IMR-90 (cell line): ENCODE data around the gene FOSB. TPM values are rescaled to one million over a fixed set of nuclear protein-coding genes. Genes with fewer than 3 reads are reported as not detected.

Experiments
- ATAC-seq: fragments of 200-7000 bp; cut with Tn5 transposase; 2 replicates; pipeline ENCODE4 v1.9.1; 2020; ENCODE audit warnings: low read depth, mild to moderate bottlenecking, moderate library complexity
- BruUV-seq: library from RNA; stranded (reverse); fragments of 400-500 nt; replicated peaks from 2 replicates; lab custom pipeline; 2021; lab: Mats Ljungman, UMichigan
- CTCF ChIA-PET: fragments of 300-600 bp; formaldehyde crosslinking; extraction: SDS; loops from one replicate; lab custom pipeline; 2021; ENCODE audit warnings: antibody characterized with exemption; lab: Yijun Ruan, JAX
- POLR2A ChIA-PET: fragments of 300-600 bp; sonication (Branson Sonifier 250); formaldehyde crosslinking; loops from one replicate; lab custom pipeline; 2022; ENCODE audit warnings: antibody characterized with exemption; ENCODE audit not compliant: unreplicated experiment; lab: Charles Lee
- DNase-seq: peaks from one replicate; pipeline ENCODE4 v3.0.0; 2013
- H2AFZ ChIP-seq: replicated peaks from 2 replicates; pipeline ENCODE3; 2013; ENCODE audit warnings: low read length, mild to moderate bottlenecking; ENCODE audit not compliant: poor library complexity
- H2AK5ac ChIP-seq: 2 replicates; pipeline ENCODE4 v1.6.1; 2013; ENCODE audit warnings: low read depth, low read length, inconsistent platforms
- H2AK9ac ChIP-seq: replicated peaks from 2 replicates; pipeline ENCODE3; 2013; ENCODE audit warnings: mild to moderate bottlenecking, low read depth, low read length, moderate library complexity; ENCODE audit not compliant: poor library complexity
- H2BK120ac ChIP-seq: 2 replicates; pipeline ENCODE4 v1.6.1; 2013; ENCODE audit warnings: low read depth, low read length, inconsistent platforms
- H2BK15ac ChIP-seq: 3 replicates; pipeline ENCODE4 v1.6.1; 2013; ENCODE audit warnings: low read depth, low read length, inconsistent platforms
- H2BK20ac ChIP-seq: 2 replicates; pipeline ENCODE4 v1.6.1; 2013; ENCODE audit warnings: low read depth, mild to moderate bottlenecking, inconsistent platforms, low read length, moderate library complexity
- H2BK5ac ChIP-seq: 2 replicates; pipeline ENCODE4 v1.6.1; 2013; ENCODE audit warnings: mild to moderate bottlenecking, low read depth, low read length, inconsistent platforms; ENCODE audit not compliant: poor library complexity, severe bottlenecking
- H3K14ac ChIP-seq: replicated peaks from 2 replicates; pipeline ENCODE4 v1.6.1; 2013; ENCODE audit warnings: low read depth, low read length, inconsistent platforms
- H3K18ac ChIP-seq: 2 replicates; pipeline ENCODE4 v1.6.1; 2013; ENCODE audit warnings: low read depth, low read length, control low read depth
- H3K23ac ChIP-seq: 2 replicates; pipeline ENCODE4 v1.6.1; 2013; ENCODE audit warnings: low read depth, low read length, inconsistent platforms
- H3K27ac ChIP-seq: 2 replicates; pipeline ENCODE4 v1.5.1; 2013; ENCODE audit warnings: mild to moderate bottlenecking, control low read depth, low read length; ENCODE audit not compliant: insufficient read depth
- H3K27me3 ChIP-seq: 2 replicates; pipeline ENCODE4 v1.6.1; 2013; ENCODE audit warnings: low read length; ENCODE audit not compliant: control insufficient read depth, insufficient read depth
- H3K36me3 ChIP-seq: 2 replicates; pipeline ENCODE4 v1.6.1; 2013; ENCODE audit warnings: low read length, mixed read lengths; ENCODE audit not compliant: control insufficient read depth, insufficient read depth
- H3K4ac ChIP-seq: 2 replicates; pipeline ENCODE4 v1.6.1; 2013; ENCODE audit warnings: low read depth, low read length, inconsistent platforms
- H3K4me1 ChIP-seq: 2 replicates; pipeline ENCODE4 v1.6.1; 2013; ENCODE audit warnings: low read length, mixed read lengths; ENCODE audit not compliant: control insufficient read depth, insufficient read depth
- H3K4me2 ChIP-seq: 2 replicates; pipeline ENCODE4 v1.6.1; 2013; ENCODE audit warnings: low read depth, mild to moderate bottlenecking, control low read depth, low read length, moderate library complexity
- H3K4me3 ChIP-seq: 2 replicates; pipeline ENCODE4 v1.5.1; 2013; ENCODE audit warnings: low read depth, mild to moderate bottlenecking, control low read depth, low read length, moderate library complexity; ENCODE audit not compliant: insufficient read depth
- H3K56ac ChIP-seq: 2 replicates; pipeline ENCODE4 v1.6.1; 2013; ENCODE audit warnings: low read length, inconsistent platforms; ENCODE audit not compliant: insufficient read depth; ENCODE audit errors: extremely low read depth
- H3K79me1 ChIP-seq, 2 experiments: 2 replicates each; pipeline ENCODE4 v1.6.1; 2013; ENCODE audit warnings: low read length in 2 of 2, inconsistent platforms in 1 of 2, low read depth in 1 of 2
- H3K9ac ChIP-seq: 2 replicates; pipeline ENCODE4 v1.6.1; 2013; ENCODE audit warnings: low read depth, low read length, control low read depth
- H3K9me1 ChIP-seq: 2 replicates; pipeline ENCODE4 v1.6.1; 2013; ENCODE audit warnings: low read length, inconsistent platforms; ENCODE audit not compliant: insufficient read depth
- H3K9me3 ChIP-seq: 2 replicates; pipeline ENCODE4 v1.6.1; 2013; ENCODE audit warnings: low read length; ENCODE audit not compliant: control insufficient read depth, insufficient read depth
- H4K20me1 ChIP-seq: 2 replicates; pipeline ENCODE4 v1.6.1; 2013; ENCODE audit warnings: low read length, inconsistent platforms; ENCODE audit not compliant: insufficient read depth
- H4K5ac ChIP-seq: 2 replicates; pipeline ENCODE4 v1.6.1; 2013; ENCODE audit warnings: mild to moderate bottlenecking, low read depth, low read length, control low read depth
- H4K8ac ChIP-seq, 2 experiments: 2 replicates each; pipeline ENCODE4 v1.6.1; 2013; ENCODE audit warnings: low read depth in 2 of 2, low read length in 2 of 2, control low read depth in 1 of 2, inconsistent platforms in 1 of 2
- H4K91ac ChIP-seq: 2 replicates; pipeline ENCODE4 v1.6.1; 2013; ENCODE audit warnings: low read depth, low read length, inconsistent platforms; ENCODE audit not compliant: insufficient read depth
- BHLHE40 ChIP-seq: fragments of 150-350 bp; IDR thresholded peaks from 2 replicates; pipeline ENCODE4 v1.6.1; 2016; ENCODE audit warnings: mild to moderate bottlenecking, low read depth, low read length
- CHD1 ChIP-seq: IDR thresholded peaks from 2 replicates; pipeline ENCODE4 v1.6.1; 2012; ENCODE audit warnings: low read depth, low read length, improper control_type of control experiment
- CTCF ChIP-seq: conservative IDR thresholded peaks from 2 replicates; pipeline ENCODE4 v1.5.1; 2012; ENCODE audit warnings: mild to moderate bottlenecking, low read depth, low read length, improper control_type of control experiment
- MAZ ChIP-seq: IDR thresholded peaks from 2 replicates; pipeline ENCODE4 v1.6.1; 2012; ENCODE audit warnings: low read depth, mild to moderate bottlenecking, low read length, improper control_type of control experiment, moderate library complexity, borderline replicate concordance
- MXI1 ChIP-seq: IDR thresholded peaks from 2 replicates; pipeline ENCODE4 v1.6.1; 2012; ENCODE audit warnings: low read depth, mild to moderate bottlenecking, low read length, moderate library complexity, borderline replicate concordance
- POLR2A ChIP-seq: IDR thresholded peaks from 2 replicates; pipeline ENCODE4 v1.6.1; 2012; ENCODE audit warnings: mild to moderate bottlenecking, low read depth, low read length
- RCOR1 ChIP-seq: IDR thresholded peaks from 2 replicates; pipeline ENCODE4 v1.6.1; 2012; ENCODE audit warnings: mild to moderate bottlenecking, low read length, improper control_type of control experiment; ENCODE audit not compliant: insufficient replicate concordance
- SMC3 ChIP-seq: fragments of 150-350 bp; IDR thresholded peaks from 2 replicates; pipeline ENCODE4 v1.6.1; 2016; ENCODE audit warnings: low read depth, mild to moderate bottlenecking, antibody characterized with exemption, low read length, moderate library complexity
- USF2 ChIP-seq: fragments of 150-350 bp; IDR thresholded peaks from 2 replicates; pipeline ENCODE4 v1.6.1; 2017; ENCODE audit warnings: mild to moderate bottlenecking, antibody characterized with exemption, low read length, low read depth
- WGBS, 2 experiments: methylation state at CpG; one replicate each; pipeline versions ENCODE4 v1.1.5 to v1.1.7; 2013; ENCODE audit warnings: missing lambda C conversion rate in 2 of 2; ENCODE audit not compliant: insufficient read length in 1 of 2; ENCODE audit errors: extremely low coverage in 2 of 2; 5-methylcytosine and 5-hydroxymethylcytosine counted together
- dilution Hi-C: fragments of 300-500 bp; cut with HindIII; formaldehyde crosslinking; loops from one replicate; pipeline ENCODE4 v1.14.3; 2018; ENCODE audit warnings: low sequenced_read_pairs; ENCODE audit not compliant: unreplicated experiment
- in situ Hi-C: fragments of 300-500 bp; cut with MboI; formaldehyde crosslinking; loops from 3 replicates; pipeline ENCODE4 v1.14.3; 2019; ENCODE audit warnings: low sequenced_read_pairs, inconsistent platforms, mixed read lengths
- intact Hi-C: fragments of 100-400 bp; cut with micrococcal nuclease; formaldehyde crosslinking; loops from 2 replicates; pipeline ENCODE4 v1.10.0; 2022
- polyA plus RNA-seq, 3 experiments: library from polyadenylated mRNA; depleted of rRNA; stranded (reverse); fragments of >200 nt; gene quantifications; 2 replicates each; pipeline ENCODE4 v1.2.3, GENCODE V29; 2012; ENCODE audit warnings: low replicate concordance in 1 of 3
- total RNA-seq: library from RNA; depleted of rRNA; stranded (reverse); fragments of >200 nt; gene quantifications from 2 replicates; pipeline ENCODE4 v1.2.3, GENCODE V29; 2012

The FOSB gene
- total and polyA plus RNA-seq, 2 of the 4 experiments (the other 2 are of a cell fraction), result 11.1 to 15.6 TPM

DNA sequence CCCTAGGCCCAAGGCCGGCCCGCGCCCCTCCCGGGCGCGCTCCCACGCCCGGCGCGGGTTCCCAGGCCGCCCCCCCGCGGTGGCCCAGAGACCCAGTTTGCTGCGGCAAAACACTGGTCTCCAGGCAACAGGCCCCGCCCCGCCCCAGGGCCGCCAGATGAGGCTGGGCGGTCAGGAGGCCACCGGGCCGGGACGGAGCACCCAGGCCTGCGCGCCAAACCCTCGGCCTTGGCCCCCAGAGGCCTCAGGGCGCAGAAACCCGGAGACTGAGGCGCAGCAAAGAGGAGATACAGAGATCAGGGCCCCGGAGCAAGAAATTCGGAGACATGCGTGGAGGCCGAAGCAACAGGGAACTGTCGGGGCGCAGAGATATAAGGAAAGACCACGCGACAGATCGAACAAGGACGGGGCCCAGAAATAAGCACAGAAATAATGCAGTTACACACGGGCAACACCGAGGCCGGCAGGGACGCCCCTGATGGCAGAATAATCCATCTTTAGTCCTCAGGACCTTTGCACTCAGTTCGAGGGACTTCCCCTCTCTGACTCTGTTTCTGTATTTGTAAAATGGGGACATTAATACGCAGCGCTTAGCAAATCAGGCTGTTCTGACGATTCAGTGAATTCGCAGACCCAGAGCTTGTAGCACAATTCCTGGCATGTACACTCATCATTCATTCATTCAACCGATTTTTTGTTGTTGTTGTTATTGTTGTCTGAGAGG lies 23.3 kb upstream of the FOSB start:
- peak; percentile 53 for ATAC-seq
- no TSS peak for BruUV-seq
- 14% methylated on average over 31 of the region's 47 CpGs; no CpG with 5 or more reads in 1 of the 2 experiments for WGBS, 2 experiments
- H2AK5ac ChIP-seq, result no peak overlapping the region
- in situ Hi-C loops, result loop anchor here (5.0 kb wide), 1 partner anchor 33 kb away; no protein-coding TSS in a partner anchor
- H2BK120ac ChIP-seq, result no peak overlapping the region
- dilution Hi-C loops, result no loop called here
- H2BK15ac ChIP-seq, result no peak overlapping the region
- 0 out of 2 replicates have a peak overlapping the region, but pooled peaks have one; percentile 19 for H3K14ac ChIP-seq
- H2BK20ac ChIP-seq, result no peak overlapping the region
- peak overlapping the region; percentile 87 for H2AFZ ChIP-seq
- no peak overlapping the region for H2BK5ac ChIP-seq
- H3K4me3 ChIP-seq, result no peak overlapping the region
- no peak overlapping the region for H3K4ac ChIP-seq
- peak overlapping the region; percentile 12; the same call in 1 of the 2 replicates for H3K27ac ChIP-seq
- H3K23ac ChIP-seq, result peak overlapping the region; percentile 63; the same call in 1 of the 2 replicates
- peak overlapping the region; percentile 56 for H3K4me2 ChIP-seq
- no peak overlapping the region for H3K18ac ChIP-seq
- peaks cover 19% of the 10 kb centered on the region for H3K4me1 ChIP-seq
- intact Hi-C loops, result no loop called here
- peak overlapping the region in 1 of 2 experiments; percentile 61; a peak in 2 of 4 replicates for H4K8ac ChIP-seq
- H3K56ac ChIP-seq, result no peak overlapping the region
- H3K27me3 ChIP-seq, result no peaks in the 10 kb centered on the region
- no peaks in the 10 kb centered on the region for H4K20me1 ChIP-seq
- ChIA-PET POLR2A (no interaction called here), CTCF (interaction anchor here (0.6 to 1.7 kb wide), 2 partner anchors 34 to 338 kb away, joined by 4 to 5 read pairs; partner anchors contain the start of gene DMPK)
- no peak overlapping the region; the same call in 1 of the 2 replicates for H4K5ac ChIP-seq
- TF ChIP-seq MAZ (peak; percentile 79; the same call in 1 of the 2 replicates), SMC3 (no peak), RCOR1 (no peak), USF2 (peak; percentile 25; the same call in 1 of the 2 replicates), CHD1 (no peak), POLR2A (peak; percentile 66), CTCF (0 out of 2 replicates have a peak, but pooled peaks have one; percentile 9), MXI1 (no peak), BHLHE40 (no peak)
- no peaks in the 10 kb centered on the region; the same call in 1 of the 2 replicates for H3K9me1 ChIP-seq
- H3K9me3 ChIP-seq, result no peaks in the 10 kb centered on the region
- no peak overlapping the region for H2AK9ac ChIP-seq
- peak; percentile 70 for DNase-seq
- no peak overlapping the region for H4K91ac ChIP-seq
- H3K9ac ChIP-seq, result peak overlapping the region; percentile 36; the same call in 1 of the 2 replicates
- no peaks in the 10 kb centered on the region for H3K36me3 ChIP-seq
- H3K79me1 ChIP-seq, result peaks cover 0 to 21% of the 10 kb centered on the region in 2 experiments; a peak in 2 of 4 replicates
